GM12892 (cell line): Measurements from ENCODE around the gene ADGRE1.

Experiments used
- DNase-seq: peaks from one replicate; pipeline ENCODE4 v3.0.0; 2011; ENCODE audit not compliant: insufficient read length
- FAIRE-seq: peaks from 2 replicates; lab custom pipeline; 2011; peaks lifted over from hg19 to GRCh38; lab: Jason Lieb, UNC
- POLR2A ChIP-seq: IDR thresholded peaks from 2 replicates; pipeline ENCODE4 v1.6.1; 2011; ENCODE audit warnings: low read depth, low read length, control low read depth
- POLR2AphosphoS5 ChIP-seq: IDR thresholded peaks from 2 replicates; pipeline ENCODE4 v1.6.1; 2011; ENCODE audit warnings: low read depth, low read length, control low read depth
- TAF1 ChIP-seq: IDR thresholded peaks from 2 replicates; pipeline ENCODE4 v1.6.1; 2011; ENCODE audit warnings: low read depth, mild to moderate bottlenecking, control low read depth, low read length, borderline replicate concordance

The ADGRE1 gene

GRCh38 chr19:6930190-6930589 is 42.8 kb downstream of the ADGRE1 start:
- DNase-seq = no peak
- TF ChIP-seq POLR2A = no peak
- no peak for TF ChIP-seq POLR2AphosphoS5
- TF ChIP-seq TAF1 = no peak
- FAIRE-seq = no peak

- no peak for FAIRE-seq
- TF ChIP-seq POLR2A (no peak), TAF1 (no peak)
- DNase-seq = no peak
Observed at GRCh38 chr19:6935069-6935468, 47.7 kb downstream of the ADGRE1 start.

- DNase-seq (no peak), FAIRE-seq (no peak)
- TF ChIP-seq TAF1 (no peak), POLR2AphosphoS5 (no peak), POLR2A (no peak)
Observed at GRCh38 chr19:6935618-6936017, 48.2 kb downstream of the ADGRE1 start.

- FAIRE-seq (no peak), DNase-seq (no peak)
- no peak for TF ChIP-seq POLR2AphosphoS5
Observed at GRCh38 chr19:6945733-6946132, 58.4 kb downstream of the ADGRE1 start.

- no peak for TF ChIP-seq POLR2A
- no peak for TF ChIP-seq POLR2AphosphoS5
- TF ChIP-seq TAF1 = no peak
- DNase-seq = peak; percentile 30
Observed at GRCh38 chr19:6947745-6948144, 60.4 kb downstream of the ADGRE1 start.

GRCh38 chr19:6948884-6949283 is 61.5 kb downstream of the ADGRE1 start:
- FAIRE-seq (no peak), DNase-seq (no peak)
- TF ChIP-seq TAF1 = no peak
- no peak for TF ChIP-seq POLR2A
- TF ChIP-seq POLR2AphosphoS5 = no peak

More at GRCh38 chr19:6947745-6948144, 60.4 kb downstream of the ADGRE1 start:
- peak; percentile 76 for FAIRE-seq

GRCh38 chr19:6952956-6953355 is 65.6 kb downstream of the ADGRE1 start:
- DNase-seq = no peak
- FAIRE-seq = no peak
- no peak for TF ChIP-seq TAF1
- no peak for TF ChIP-seq POLR2A
- no peak for TF ChIP-seq POLR2AphosphoS5

GRCh38 chr19:6955082-6955481 is 67.7 kb downstream of the ADGRE1 start:
- no peak for DNase-seq
- FAIRE-seq = no peak
- TF ChIP-seq POLR2AphosphoS5 = no peak
- no peak for TF ChIP-seq POLR2A
- TF ChIP-seq TAF1 = no peak

- TF ChIP-seq POLR2A = no peak
- no peak for TF ChIP-seq POLR2AphosphoS5
- TF ChIP-seq TAF1 = no peak
- no peak for FAIRE-seq
- DNase-seq = no peak
Observed at GRCh38 chr19:6956573-6956972, 69.2 kb downstream of the ADGRE1 start.

- TF ChIP-seq TAF1 (no peak), POLR2A (no peak), POLR2AphosphoS5 (no peak)
- FAIRE-seq = no peak
- DNase-seq = no peak
Observed at GRCh38 chr19:6958791-6959190, 71.4 kb downstream of the ADGRE1 start.

GRCh38 chr19:6963244-6963852 is 76.0 kb downstream of the ADGRE1 start:
- no peak for FAIRE-seq
- TF ChIP-seq POLR2A (no peak), POLR2AphosphoS5 (no peak), TAF1 (no peak)
- no peak for DNase-seq

GRCh38 chr19:6963937-6964336 is 76.6 kb downstream of the ADGRE1 start:
- TF ChIP-seq POLR2A (no peak), POLR2AphosphoS5 (no peak), TAF1 (no peak)
- DNase-seq (no peak), FAIRE-seq (no peak)
